GM19023 (cell line): Measurements from ENCODE around the gene ZNF292.
"Not testable (repeated sequence)": the region's sequence is repeated elsewhere in the genome, so short reads cannot be mapped to it uniquely, and the experiment has no call there.

Experiments used
- ATAC-seq: cut with Tn5 transposase; IDR thresholded peaks from one replicate; pipeline ENCODE4 v1.9.1; 2021; ENCODE audit warnings: mild to moderate bottlenecking, moderate library complexity; ENCODE audit not compliant: unreplicated experiment

ZNF292 gene

DNA sequence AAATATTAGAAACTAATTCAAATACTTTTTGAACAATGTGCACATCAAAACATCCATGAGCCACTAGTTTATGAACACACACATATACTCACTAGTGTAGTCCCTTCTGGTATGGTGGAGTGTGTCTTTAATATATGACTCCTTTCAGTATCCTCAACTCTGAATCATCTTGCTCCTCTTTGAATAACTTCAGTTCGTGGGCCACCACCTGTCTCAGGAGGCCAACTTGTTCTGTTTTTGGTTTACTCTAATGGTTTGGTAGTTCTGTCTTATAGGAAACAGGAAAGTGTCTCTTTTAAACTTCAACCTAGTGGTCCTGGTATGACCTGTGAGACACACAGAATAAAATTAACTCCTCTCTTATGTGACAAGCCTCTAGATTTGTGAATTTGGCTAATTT is 55.6 kb downstream of the ZNF292 start:
- peak; percentile 97 for ATAC-seq

DNA sequence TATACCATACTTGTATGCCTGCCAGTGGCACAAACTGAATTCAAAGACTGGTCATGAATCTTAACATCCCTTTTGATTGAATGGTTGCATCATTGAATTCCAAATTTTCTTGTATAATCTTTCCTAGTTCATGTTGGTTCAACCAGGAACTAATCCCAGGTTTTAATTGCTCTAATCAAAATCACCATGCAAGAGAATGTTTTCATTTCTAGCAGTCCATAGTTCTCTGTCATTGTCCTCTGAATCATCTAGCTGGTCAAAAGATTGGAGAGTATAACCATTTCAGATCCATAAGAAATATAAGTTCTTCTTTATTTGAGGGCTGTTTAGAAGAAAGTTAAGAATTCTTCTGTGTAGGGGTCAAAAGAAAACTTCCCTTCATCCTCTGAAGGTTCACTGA is 57.2 kb downstream of the ZNF292 start:
- ATAC-seq = no peak

DNA sequence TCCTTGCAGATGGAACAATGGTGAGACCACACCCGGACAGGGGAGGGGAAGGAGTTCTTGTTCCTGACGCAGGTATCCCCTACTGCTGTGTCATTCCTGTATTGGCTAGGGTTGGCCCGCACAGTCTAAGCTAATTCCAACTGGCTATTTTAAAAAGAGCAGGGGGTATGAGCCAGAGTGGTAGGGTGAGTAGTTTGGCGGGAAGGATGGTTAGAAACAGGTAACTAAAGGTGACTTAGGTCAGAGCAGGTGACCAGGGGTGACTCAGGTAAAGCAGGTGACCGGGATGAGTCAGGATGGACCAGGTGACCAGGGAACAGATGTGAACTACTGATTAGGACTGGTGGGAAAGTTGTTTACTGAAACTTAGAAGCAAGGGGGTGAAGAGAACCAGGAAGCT is 58.0 kb downstream of the ZNF292 start:
- ATAC-seq = no peak

DNA sequence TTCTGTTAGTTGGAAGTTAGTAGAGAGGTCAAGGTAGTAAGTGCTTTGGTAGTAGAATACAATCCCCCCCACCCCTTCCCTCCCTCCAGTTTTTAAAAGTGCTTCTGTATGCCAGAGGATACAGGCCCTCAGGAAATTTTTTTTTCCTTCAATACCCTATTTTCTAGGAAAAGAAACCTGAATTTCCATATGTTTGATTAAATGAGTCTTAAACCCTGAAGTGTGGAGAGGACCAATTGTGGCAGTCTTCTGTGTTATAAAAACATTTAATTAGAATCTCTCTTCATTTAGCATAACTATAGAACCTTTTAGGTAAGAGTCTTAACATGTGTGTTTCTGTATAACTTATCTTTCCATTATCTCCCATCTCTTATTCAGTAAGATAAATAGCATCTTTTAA is 59.5 kb downstream of the ZNF292 start:
- no peak for ATAC-seq

DNA sequence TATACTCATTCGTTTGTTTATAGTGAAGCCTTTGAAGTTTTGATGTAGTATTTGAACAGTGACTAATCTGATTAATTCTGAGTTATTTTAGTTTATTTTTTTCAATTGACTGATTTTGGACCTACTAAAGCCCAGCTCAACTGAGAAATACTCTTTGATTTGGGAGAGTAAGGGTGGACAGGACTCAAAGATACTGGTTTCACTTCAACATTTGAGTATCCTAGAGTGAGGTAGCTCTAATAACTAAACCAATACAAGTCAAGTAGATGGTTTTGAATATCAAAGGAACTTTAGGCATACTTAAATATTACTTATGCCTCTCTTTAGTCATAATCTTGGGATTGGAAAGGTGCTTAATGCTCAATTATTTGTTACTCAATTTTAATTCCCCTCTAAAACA is 65.6 kb downstream of the ZNF292 start:
- ATAC-seq = no peak

DNA sequence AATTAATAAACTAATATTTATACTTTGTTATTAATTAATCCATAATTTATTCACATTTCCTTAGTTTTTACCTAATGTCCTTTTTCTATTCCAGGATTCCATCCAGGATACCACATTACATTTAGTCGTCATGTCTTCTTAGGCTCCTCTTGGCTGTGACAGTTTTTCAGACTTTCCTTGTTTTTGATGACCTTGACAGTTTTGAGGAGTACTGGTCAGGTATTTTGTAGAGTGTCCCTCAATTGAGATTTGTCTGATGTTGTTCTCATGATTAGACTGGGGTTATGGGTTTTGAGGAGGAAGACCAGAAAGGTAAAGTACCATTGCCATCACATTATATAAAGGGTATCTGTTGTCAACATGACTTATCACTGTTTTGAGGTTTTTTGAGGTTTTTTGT is 67.3 kb downstream of the ZNF292 start:
- no peak for ATAC-seq

DNA sequence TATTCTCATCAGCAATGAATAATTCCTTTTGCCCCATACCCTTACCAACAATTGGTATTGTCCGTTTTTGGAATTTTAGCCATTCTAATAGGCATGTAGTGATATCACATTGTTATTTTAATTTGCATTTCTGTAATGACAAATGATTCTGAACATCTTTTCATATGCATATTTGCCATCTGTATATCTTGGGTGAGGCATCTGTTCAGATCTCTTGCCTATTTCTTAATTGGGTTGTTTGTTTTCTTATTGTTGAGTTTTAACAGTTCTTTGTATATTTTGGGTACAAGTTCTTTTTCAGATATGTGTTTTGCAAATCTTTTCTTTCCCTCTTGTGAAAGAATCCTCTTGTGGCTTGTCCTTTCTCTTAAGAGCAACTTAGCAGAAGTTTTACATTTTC is 69.6 kb downstream of the ZNF292 start:
- ATAC-seq = no peak

DNA sequence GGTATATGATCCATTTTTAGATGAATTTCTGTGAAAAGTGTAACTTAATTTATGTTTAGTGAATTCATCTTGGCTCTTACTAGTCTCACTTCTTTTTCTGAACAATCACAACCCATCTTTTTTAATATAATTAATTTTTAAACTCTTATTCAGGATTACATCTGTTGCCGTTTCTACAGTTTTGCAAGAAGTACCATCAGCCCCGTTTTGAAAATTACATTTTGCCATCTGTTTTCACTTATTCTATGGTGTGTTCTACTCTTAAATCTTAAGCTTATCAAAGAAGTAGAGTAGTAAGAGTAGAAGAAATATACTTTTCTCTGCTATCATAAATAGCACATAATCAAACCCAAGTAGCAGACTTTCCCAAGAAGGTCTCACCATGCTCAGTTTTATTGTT is 70.1 kb downstream of the ZNF292 start:
- no peak for ATAC-seq

DNA sequence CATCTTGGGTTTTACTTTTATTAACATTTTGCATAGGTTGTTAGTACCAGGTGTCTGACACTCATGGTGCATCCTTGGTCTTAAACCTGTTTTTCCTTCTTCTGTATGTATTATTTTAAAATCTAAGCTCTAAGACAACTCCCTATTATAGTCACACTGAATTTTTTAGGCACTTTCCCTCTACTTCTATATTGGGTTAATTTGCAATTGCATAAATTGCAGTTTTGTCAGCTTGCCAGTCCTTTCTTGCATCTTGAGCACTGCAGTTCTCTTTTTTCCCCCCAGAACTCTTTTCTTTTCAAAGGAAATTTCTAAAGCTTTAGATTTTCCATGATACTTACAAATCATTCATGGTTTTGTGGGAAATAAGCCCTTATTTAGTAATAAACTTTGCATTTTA is 70.6 kb downstream of the ZNF292 start:
- no peak for ATAC-seq

DNA sequence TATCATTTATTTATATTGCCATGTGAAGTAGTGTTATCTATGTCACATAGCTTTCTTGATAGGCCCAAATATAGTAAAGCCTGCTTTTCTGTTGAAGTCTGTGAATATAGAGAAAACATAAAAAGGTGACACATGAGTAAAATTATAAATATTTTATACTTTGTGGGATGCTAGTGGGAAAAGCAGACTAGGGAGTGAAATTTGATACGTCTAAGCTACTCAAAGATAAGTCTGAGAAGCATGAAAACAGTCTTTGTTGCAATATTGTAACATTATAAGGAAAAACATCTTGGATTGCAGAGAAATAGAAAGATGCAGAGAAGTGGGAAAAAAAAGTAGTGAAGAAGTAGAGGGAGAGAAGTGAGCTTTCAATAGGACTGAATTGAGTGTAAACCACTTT is 75.4 kb downstream of the ZNF292 start:
- no peak for ATAC-seq

DNA sequence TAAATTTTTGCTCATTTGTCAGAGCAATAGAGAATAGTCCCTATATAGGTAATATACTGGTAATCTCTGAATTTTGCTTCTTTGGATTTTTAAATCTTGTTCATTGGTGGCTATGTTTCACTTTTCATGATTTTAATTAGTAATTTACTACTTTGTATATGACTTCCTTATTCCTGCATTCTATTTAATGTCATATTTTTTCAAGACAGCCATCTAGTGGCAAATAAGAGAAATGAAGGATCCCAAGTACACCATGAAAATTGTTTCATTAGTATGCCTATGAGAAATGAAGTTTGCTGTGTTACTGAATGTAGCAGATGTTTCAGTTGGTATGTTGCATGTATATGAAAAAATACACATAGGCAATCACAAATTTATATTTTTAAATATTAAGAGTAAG is 82.4 kb downstream of the ZNF292 start:
- ATAC-seq = no peak

DNA sequence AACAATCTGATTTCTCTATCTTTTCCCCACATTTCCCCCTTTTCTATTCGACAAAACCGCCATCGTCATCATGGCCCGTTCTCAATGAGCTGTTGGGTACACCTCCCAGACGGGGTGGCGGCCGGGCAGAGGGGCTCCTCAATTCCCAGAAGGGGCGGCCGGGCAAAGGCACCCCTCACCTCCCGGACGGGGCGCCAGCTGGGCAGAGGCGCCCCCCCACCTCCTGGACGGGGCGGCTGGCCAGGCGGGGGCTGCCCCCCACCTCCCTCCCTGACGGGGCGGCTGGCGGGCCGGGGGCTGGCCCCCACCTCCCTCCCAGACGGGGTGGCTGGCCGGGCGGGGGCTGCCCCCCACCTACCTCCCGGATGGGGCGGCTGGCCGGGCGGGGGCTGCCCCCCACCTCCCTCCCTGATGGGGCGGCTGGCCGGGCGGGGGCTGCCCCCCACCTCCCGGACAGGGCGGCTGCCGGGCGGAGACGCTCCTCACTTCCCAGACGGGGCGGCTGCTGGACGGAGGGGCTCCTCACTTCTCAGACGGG is 83.8 kb downstream of the ZNF292 start:
- not testable (repeated sequence) for ATAC-seq

DNA sequence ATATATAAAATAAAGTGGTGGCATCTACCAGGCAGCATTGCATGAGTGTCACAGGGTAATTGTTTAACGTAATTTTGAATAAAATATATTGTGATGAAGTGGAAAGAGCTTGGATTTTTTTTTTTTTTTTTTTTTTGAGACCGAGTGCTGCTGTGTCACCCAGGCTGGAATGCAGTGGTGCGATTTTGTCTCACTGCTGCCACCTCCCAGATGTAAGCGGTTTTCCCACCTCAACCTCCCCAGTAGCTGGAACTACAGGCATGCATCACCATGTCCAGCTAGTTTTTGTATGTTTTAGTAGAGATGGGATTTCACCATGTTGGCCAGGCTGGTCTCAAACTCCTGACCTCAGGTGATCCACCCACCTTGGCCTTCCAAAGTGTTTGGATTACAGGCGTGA is 85.9 kb downstream of the ZNF292 start:
- no peak for ATAC-seq

DNA sequence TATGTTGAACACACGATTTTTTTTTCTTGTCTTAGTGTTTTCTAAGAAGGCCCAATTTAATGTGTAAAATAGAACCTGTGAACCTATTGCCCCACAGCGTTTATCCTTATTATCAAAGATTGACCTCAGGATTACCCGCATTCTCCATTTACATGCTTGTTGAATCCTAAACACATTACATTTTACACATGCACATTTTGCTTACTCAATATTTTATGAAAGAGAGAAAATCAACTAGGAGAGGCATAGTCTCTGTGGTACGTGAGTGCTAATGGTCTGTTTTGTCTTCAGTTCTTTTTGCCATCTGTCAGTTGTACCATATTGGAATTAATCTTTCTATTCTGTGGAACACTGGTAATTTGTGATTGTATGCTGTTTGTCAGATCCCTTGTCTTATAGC is 86.9 kb downstream of the ZNF292 start:
- ATAC-seq = no peak

DNA sequence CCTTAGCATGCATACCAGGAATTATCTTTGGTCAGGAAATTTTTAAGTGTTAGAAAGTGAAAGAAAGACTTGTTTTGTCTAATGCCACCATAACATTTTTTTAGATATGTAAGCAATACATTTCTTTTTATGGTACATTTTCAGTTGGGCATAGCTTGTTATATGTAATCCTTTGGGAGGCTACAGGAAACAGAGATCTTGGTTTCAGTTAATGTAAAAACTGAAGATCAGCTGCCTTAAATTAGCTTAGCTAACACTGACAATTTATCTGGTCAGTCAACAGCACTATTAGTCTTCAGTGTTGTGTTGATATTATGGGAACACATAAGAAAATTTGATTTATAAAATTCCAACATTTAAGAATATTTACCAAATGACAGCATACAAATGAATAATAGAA is 88.4 kb downstream of the ZNF292 start:
- ATAC-seq = no peak

DNA sequence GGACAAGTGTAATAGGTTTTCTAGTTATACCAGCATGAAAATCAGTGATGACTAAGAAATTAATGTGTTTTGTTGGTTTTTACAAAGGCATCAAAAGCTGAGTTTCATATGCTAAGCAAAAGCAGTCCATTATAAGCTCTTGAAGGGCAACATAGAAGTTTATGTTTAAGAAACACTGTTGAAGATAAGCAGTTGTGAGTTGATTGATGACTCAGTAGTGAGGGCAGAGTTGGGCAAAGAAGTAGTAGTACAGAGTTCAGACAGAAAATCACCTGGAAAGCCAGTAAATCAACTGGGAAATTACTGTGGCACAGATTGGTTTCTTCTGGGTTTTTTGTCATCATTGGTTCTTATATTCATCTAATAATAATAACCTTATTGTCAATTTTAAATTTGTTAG is 89.0 kb downstream of the ZNF292 start:
- ATAC-seq = no peak

DNA sequence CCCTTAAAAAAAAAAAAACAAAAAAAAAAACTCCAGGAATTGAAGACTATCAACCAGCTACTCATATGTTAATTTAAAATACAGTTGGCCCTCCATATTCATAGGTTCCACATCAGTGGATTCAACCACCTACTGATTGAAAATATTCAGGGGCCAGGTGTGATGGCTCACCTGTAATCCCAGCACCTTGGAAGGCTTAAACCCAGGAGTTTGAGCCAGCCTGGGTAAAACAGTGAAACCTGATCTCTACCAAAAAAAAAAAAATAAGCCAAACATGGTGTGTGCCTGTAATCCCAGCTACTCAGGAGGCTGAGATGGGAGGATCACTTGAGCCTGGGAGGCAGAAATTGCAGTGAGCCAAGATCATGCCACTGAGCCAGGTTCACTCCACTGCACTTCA is 94.7 kb downstream of the ZNF292 start:
- ATAC-seq = no peak

DNA sequence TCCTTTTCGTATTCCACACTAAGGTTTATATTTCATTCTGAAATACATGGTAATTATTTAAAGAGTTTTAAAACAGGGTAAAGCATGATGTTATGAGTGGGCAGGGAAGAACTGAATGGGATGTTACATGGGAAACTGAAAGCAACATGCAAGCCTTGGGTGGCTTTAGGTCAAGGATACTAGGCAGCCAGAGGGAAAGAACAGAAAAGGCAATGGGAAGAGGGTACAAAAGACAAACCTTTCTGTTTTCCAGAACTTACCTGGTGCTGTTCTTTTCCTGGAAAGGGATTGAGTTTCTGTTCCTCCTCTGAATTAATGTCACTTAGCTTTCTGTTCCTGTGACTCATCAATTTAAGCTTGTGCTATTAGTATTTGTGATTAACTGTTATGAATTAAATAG is 95.9 kb downstream of the ZNF292 start:
- ATAC-seq = no peak

DNA sequence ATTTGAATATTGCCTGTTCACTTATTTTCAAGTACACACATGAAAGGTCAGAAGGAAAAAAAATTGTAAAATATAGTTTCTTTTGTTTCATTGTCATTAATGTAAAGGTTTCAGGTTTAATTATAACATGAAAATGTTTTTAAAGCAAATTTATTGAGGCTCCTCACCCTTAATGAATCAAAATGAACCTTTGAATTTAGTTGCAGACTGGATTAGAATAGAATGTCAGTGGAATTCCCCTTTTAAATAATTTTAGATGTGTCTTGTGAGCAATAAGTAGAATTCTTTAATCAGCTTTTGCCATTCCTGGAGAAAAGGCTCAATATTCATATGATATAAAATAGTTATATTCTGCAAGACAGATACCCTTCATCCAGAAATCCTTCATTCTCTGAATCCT is 96.4 kb downstream of the ZNF292 start:
- ATAC-seq = no peak

DNA sequence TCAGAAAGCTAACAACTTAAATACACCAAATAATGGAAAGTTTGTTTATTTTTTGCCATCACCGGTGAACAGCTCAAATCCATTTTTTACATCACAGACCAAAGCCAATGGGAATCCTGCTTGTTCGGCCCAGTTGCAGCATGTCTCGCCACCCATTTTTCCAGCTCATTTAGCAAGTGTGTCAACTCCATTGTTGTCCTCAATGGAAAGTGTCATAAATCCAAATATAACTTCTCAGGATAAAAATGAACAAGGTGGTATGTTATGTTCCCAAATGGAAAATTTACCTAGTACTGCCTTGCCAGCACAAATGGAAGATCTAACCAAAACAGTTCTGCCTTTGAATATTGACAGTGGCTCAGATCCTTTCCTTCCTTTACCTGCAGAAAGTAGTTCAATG is 101.7 kb downstream of the ZNF292 start:
- no peak for ATAC-seq

DNA sequence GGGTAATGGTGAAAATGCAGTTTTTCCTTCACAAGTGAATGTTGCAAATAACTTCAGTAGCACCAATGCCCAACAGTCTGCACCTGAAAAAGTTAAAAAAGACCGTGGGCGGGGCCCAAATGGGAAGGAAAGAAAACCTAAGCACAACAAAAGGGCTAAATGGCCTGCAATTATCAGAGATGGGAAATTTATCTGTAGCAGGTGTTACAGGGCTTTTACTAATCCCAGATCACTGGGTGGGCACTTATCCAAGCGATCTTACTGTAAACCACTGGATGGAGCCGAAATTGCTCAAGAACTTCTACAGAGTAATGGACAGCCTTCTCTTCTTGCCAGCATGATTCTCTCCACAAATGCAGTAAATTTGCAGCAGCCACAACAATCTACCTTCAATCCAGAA is 102.2 kb downstream of the ZNF292 start:
- no peak for ATAC-seq

DNA sequence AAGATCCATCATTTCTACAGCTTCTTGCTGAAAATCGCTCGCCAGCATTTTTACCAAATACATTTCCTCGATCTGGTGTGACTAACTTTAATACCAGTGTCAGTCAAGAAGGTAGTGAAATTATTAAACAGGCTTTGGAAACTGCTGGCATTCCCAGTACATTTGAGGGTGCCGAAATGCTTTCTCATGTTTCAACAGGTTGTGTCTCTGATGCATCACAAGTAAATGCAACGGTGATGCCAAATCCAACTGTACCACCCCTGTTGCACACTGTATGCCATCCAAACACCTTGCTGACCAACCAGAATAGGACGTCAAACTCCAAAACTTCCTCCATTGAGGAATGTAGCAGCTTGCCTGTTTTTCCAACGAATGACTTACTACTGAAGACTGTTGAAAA is 102.6 kb downstream of the ZNF292 start:
- no peak for ATAC-seq

DNA sequence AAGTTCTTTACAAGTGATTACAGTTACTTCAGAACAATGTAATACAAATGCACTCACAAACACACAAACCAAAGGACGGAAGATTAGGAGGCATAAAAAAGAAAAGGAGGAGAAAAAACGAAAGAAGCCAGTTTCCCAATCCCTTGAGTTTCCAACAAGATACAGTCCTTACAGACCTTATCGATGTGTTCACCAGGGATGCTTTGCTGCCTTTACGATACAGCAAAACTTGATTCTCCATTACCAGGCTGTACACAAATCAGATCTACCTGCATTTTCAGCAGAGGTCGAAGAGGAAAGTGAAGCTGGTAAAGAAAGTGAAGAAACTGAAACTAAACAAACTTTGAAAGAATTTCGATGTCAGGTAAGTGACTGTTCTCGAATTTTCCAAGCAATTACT is 104.4 kb downstream of the ZNF292 start:
- ATAC-seq = no peak

DNA sequence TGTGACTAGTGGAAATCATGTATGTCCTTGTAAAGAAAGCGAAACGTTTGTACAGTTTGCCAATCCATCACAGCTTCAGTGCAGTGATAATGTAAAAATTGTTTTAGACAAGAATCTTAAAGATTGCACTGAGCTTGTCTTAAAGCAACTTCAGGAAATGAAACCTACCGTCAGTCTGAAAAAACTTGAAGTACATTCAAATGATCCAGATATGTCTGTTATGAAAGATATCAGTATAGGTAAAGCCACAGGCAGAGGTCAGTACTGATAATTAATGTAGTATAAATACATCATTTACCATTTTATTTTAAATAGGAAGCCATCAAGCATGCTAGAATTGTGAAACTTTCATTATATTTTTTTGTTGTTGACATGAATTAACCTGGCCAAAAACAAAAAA is 106.2 kb downstream of the ZNF292 start:
- ATAC-seq = no peak
